Osteoblast (primary cell): ENCODE measurements around the gene CTCF. TPM values are rescaled to one million over a fixed set of nuclear protein-coding genes. Genes with fewer than 3 reads are reported as not detected.
A peak's percentile ranks its signal among the peaks of the same experiment; 100 is the strongest.

ENCODE experiments used
- DNase-seq: peaks from one replicate; pipeline ENCODE4 v3.0.0; 2011; ENCODE audit warnings: low spot score, mixed read lengths; ENCODE audit not compliant: insufficient read length; ENCODE audit errors: missing footprints
- H2AFZ ChIP-seq: 2 replicates; pipeline ENCODE4 v1.6.0; 2011; ENCODE audit warnings: mild to moderate bottlenecking, low read length
- H3K27ac ChIP-seq: 2 replicates; pipeline ENCODE4 v1.5.1; 2011; ENCODE audit warnings: mild to moderate bottlenecking, low read depth, low read length, moderate library complexity
- H3K27me3 ChIP-seq: 2 replicates; pipeline ENCODE4 v1.6.0; 2012; ENCODE audit warnings: mild to moderate bottlenecking, control low read depth, inconsistent platforms, low read length, moderate library complexity; ENCODE audit not compliant: insufficient read depth
- H3K36me3 ChIP-seq: 2 replicates; pipeline ENCODE4 v1.5.1; 2011; ENCODE audit warnings: mild to moderate bottlenecking, low read length, control low read depth, moderate library complexity; ENCODE audit not compliant: insufficient read depth
- H3K4me1 ChIP-seq: 2 replicates; pipeline ENCODE4 v1.5.1; 2011; ENCODE audit warnings: mild to moderate bottlenecking, low read length, control low read depth, moderate library complexity; ENCODE audit not compliant: insufficient read depth
- H3K4me2 ChIP-seq: 2 replicates; pipeline ENCODE4 v1.6.0; 2011; ENCODE audit warnings: mild to moderate bottlenecking, low read length; ENCODE audit not compliant: insufficient read depth
- H3K4me3 ChIP-seq: fragments of 200-600 bp; sonication (generic); 3 replicates; pipeline ENCODE4 v1.5.1; 2012; ENCODE audit warnings: mild to moderate bottlenecking, low read length, inconsistent platforms; ENCODE audit not compliant: insufficient read depth
- H3K79me2 ChIP-seq: 2 replicates; pipeline ENCODE4 v1.6.0; 2012; ENCODE audit warnings: mild to moderate bottlenecking, low read length, control low read depth, inconsistent platforms; ENCODE audit not compliant: insufficient read depth
- H3K9me3 ChIP-seq: 2 replicates; pipeline ENCODE4 v1.5.1; 2011; ENCODE audit warnings: low read depth, low read length, control low read depth
- H4K20me1 ChIP-seq: 2 replicates; pipeline ENCODE4 v1.6.0; 2012; ENCODE audit warnings: mild to moderate bottlenecking, low read length, control low read depth; ENCODE audit not compliant: insufficient read depth
- total RNA-seq: library from RNA; depleted of rRNA; stranded (reverse); fragments of >200 nt; gene quantifications from 2 replicates; pipeline ENCODE4 v1.2.3, GENCODE V29; 2012
- TF ChIP-seq, protein P1 (sequence below): IDR thresholded peaks from 2 replicates; pipeline ENCODE4 v1.5.1; 2011; ENCODE audit warnings: mild to moderate bottlenecking, low read depth, low read length, moderate library complexity; ENCODE audit errors: extremely low read depth

The CTCF gene
- total RNA-seq, 1 donor: 29.3 TPM

DNA sequence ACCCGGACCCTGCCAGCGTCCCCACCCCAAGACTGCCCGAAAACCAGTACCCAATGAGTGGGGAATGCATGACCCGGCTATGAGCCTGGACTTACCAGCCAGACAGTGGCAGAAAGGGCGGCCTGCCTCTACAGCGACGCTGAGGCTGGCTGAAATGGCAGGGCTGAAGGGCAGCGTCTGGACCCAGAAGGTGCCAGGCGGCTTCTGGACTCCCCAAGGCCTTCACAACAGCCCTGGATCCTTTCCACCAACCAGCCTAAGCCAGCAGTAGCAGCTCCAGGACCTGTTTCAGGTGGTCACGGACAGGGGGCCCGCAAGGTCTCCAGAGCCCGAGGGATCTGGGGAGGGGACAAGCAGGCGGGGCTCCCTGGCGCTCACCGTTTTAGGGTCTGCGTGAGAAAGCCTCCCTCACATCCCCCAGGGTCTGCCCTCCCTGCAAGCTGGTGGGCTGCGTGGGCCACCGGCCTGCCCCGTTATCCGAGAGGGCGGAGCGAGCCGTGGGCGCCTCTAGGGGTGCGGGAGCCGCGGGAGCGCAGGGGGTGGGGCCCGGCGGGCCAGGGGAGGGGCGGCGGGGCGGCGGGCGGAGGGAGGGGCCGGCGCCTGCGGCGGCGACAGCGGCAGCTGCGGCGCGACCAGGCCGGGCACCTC, 34.0 kb upstream of the CTCF start, which contains the start of gene RIPOR1:
Gene RIPOR1, plus strand, starts transcription at position 608 of the 648 bp plus-strand sequence. CDS start 9,618 bp downstream, outside the sequence.
- peak within 1 kb of the TSS; percentile 95 for H3K4me3 ChIP-seq
- peaks cover 4% of the 10 kb centered on the region for H3K36me3 ChIP-seq
- DNase-seq: peak; percentile 96
- H3K4me2 ChIP-seq: peak within 1 kb of the TSS; percentile 91
- peaks cover 42% of the 10 kb centered on the region for H3K79me2 ChIP-seq
- H3K27me3 ChIP-seq: no peaks in the 10 kb centered on the region
- H3K9me3 ChIP-seq: no peaks in the 10 kb centered on the region
- H3K4me1 ChIP-seq: peaks cover 27% of the 10 kb centered on the region
- peak within 1 kb of the TSS; percentile 82 for H2AFZ ChIP-seq
- peak within 1 kb of the TSS; percentile 70 for H3K27ac ChIP-seq
- peaks cover 30% of the 10 kb centered on the region for H4K20me1 ChIP-seq
- TF ChIP-seq, protein P1, sequence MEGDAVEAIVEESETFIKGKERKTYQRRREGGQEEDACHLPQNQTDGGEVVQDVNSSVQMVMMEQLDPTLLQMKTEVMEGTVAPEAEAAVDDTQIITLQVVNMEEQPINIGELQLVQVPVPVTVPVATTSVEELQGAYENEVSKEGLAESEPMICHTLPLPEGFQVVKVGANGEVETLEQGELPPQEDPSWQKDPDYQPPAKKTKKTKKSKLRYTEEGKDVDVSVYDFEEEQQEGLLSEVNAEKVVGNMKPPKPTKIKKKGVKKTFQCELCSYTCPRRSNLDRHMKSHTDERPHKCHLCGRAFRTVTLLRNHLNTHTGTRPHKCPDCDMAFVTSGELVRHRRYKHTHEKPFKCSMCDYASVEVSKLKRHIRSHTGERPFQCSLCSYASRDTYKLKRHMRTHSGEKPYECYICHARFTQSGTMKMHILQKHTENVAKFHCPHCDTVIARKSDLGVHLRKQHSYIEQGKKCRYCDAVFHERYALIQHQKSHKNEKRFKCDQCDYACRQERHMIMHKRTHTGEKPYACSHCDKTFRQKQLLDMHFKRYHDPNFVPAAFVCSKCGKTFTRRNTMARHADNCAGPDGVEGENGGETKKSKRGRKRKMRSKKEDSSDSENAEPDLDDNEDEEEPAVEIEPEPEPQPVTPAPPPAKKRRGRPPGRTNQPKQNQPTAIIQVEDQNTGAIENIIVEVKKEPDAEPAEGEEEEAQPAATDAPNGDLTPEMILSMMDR: no peak

DNA sequence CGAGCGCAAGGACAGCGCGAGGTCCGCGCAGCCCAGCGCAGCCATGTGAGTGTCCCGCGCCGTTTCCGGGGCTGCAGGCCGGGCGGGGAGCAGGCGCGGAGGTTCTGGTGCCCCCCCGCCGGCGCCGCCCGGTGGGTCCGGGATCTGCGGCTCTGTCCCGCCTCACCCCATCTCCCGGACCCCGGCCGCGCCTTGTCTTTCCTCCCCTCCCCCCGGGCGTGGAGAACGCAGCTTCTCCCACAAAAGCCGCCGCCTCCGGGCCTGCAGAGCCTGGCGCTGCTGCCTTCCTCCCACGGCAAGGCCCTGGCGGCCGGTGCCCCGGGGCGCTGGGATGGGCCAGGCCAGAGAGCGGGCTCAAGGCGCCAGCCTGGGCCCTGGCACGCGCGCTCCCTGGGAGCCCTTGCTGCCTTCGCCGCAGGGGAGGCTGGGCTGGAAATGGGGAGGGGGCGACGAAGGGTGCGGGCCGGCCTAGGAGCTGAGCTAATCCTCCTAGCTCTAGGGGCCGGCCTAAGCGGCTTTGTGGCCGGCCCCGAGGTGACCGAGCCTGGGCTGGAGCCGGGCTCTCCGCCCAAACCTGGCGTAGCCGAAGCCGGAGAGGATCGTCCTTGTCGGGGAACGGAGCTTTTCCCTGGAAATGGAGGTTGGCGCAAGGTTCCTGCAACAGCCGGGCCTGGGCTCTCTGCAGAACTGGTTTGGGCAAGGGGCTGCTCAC, 33.3 kb upstream of the CTCF start:
- H3K79me2 ChIP-seq: peaks cover 47% of the 10 kb centered on the region
- peak overlapping the region; percentile 91 for H3K4me2 ChIP-seq
- H4K20me1 ChIP-seq: peaks cover 34% of the 10 kb centered on the region
- peak overlapping the region; percentile 95 for H3K4me3 ChIP-seq
- no peaks in the 10 kb centered on the region for H3K27me3 ChIP-seq
- H2AFZ ChIP-seq: peak overlapping the region; percentile 40
- peaks cover 4% of the 10 kb centered on the region for H3K36me3 ChIP-seq
- peak overlapping the region; percentile 70 for H3K27ac ChIP-seq
- H3K9me3 ChIP-seq: no peaks in the 10 kb centered on the region
- DNase-seq: peak; percentile 96
- H3K4me1 ChIP-seq: peaks cover 27% of the 10 kb centered on the region
- TF ChIP-seq, protein P1: no peak

DNA sequence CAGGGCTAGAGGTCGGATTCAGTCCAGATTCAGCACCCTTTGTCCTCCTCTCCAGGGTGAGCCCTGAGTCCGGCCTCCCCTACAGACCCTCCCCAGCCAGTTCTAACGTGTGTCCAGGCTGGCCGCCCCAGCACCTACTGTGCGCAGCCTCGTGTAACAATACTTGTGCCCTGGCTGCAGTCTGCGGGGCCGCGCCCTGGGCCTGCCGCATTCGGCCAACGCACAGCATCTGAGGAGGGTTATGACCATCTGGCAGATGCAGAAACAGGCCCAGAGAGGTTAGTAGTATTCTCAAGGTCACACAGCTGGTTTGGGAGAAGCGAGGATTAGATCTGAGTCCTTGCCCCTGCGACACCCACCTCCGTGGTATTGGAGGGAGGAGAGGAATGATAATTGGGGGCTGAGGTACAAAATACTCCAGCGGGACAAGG, 32.7 kb upstream of the CTCF start:
- Histone ChIP-seq H3K27me3 (no peaks in the 10 kb centered on the region), H3K9me3 (no peaks in the 10 kb centered on the region), H2AFZ (peak overlapping the region; percentile 40), H3K4me2 (peak overlapping the region; percentile 91), H3K4me1 (peaks cover 27% of the 10 kb centered on the region), H4K20me1 (peaks cover 39% of the 10 kb centered on the region), H3K36me3 (peaks cover 4% of the 10 kb centered on the region), H3K79me2 (peaks cover 53% of the 10 kb centered on the region), H3K4me3 (peak overlapping the region; percentile 95), H3K27ac (peak overlapping the region; percentile 70)
- TF ChIP-seq, protein P1: no peak
- peak; percentile 90 for DNase-seq
